Transverse colon (tissue), 4 donors: ENCODE results near the gene SLC6A16. TPM values are rescaled to one million over a fixed set of nuclear protein-coding genes. Genes with fewer than 3 reads are reported as not detected.
"Not testable (repeated sequence)": the region's sequence is repeated elsewhere in the genome, so short reads cannot be mapped to it uniquely, and the experiment has no call there.

Experiments
- DNase-seq: peaks from one replicate; pipeline ENCODE4 v3.0.0-alpha.2; 2019
- H3K27ac ChIP-seq, 4 donors: fragments of 200-600 bp; sonication (generic); 2 replicates each; pipeline ENCODE4 v1.5.1; 2016 to 2018; ENCODE audit warnings: inconsistent platforms in 4 of 4
- H3K27me3 ChIP-seq: fragments of 200-600 bp; sonication (generic); 2 replicates; pipeline ENCODE4 v1.5.1; 2017; ENCODE audit warnings: inconsistent platforms
- H3K36me3 ChIP-seq, 4 donors: fragments of 200-600 bp; sonication (generic); 2 replicates each; pipeline ENCODE4 v1.5.1; 2017 to 2019; ENCODE audit warnings: inconsistent platforms in 4 of 4
- H3K4me1 ChIP-seq, 4 donors: fragments of 200-600 bp; sonication (generic); 2 replicates each; pipeline ENCODE4 v1.5.1; 2017 to 2020; ENCODE audit warnings: inconsistent platforms in 4 of 4
- H3K4me3 ChIP-seq, 4 donors: fragments of 200-600 bp; sonication (generic); 1 replicate in 1 of 4; 2 replicates in 3 of 4; pipeline versions ENCODE4 v1.5.1 to v1.6.1; 2017 to 2019; ENCODE audit warnings: inconsistent platforms in 4 of 4
- H3K9me3 ChIP-seq, 2 donors: fragments of 200-600 bp; sonication (generic); 2 replicates each; pipeline ENCODE4 v1.5.1; 2017 to 2019; ENCODE audit warnings: inconsistent platforms in 2 of 2
- CTCF ChIP-seq, 5 experiments: fragments of 200-600 bp in 3 of 5; fragments of 450-650 bp in 2 of 5; sonication (generic) in 3 of 5; IDR thresholded peaks; 1 replicate in 2 of 5; 2 replicates in 3 of 5; pipeline ENCODE4 v1.5.1; 2016 to 2017; ENCODE audit warnings: antibody characterized with exemption in 5 of 5, inconsistent platforms in 3 of 5, mild to moderate bottlenecking in 2 of 5, moderate library complexity in 1 of 5
- EP300 ChIP-seq: sonication (generic); formaldehyde crosslinking; IDR thresholded peaks from one replicate; pipeline ENCODE4 v1.6.1; 2017; ENCODE audit warnings: antibody characterized with exemption, low read depth
- POLR2A ChIP-seq: fragments of 450-650 bp; IDR thresholded peaks from one replicate; pipeline ENCODE4 v1.6.1; 2016; ENCODE audit warnings: antibody characterized with exemption, mild to moderate bottlenecking, moderate library complexity
- POLR2AphosphoS5 ChIP-seq, 3 donors: sonication (generic); formaldehyde crosslinking; IDR thresholded peaks; one replicate each; pipeline ENCODE4 v1.6.1; 2016; ENCODE audit warnings: antibody characterized with exemption in 3 of 3
- WGBS, 2 donors: methylation state at CpG; one replicate each; pipeline ENCODE4 v1.1.5; 2018; ENCODE audit warnings: low coverage in 1 of 2; 5-methylcytosine and 5-hydroxymethylcytosine counted together
- in situ Hi-C, 4 donors: fragments of 200-750 bp; cut with MboI; loops; one replicate each; pipeline versions ENCODE4 v1.15.0 to v1.15.1; 2017; ENCODE audit warnings: low sequenced_read_pairs in 3 of 4, low pct_ligation_motif_present in 1 of 4, low pct_unique_long_range_greater_than_20kb in 1 of 4
- intact Hi-C: fragments of 100-400 bp; cut with DNase I; formaldehyde crosslinking; loops from one replicate; pipeline ENCODE4 v1.15.1; 2023; ENCODE audit warnings: low total_unique reads
- total RNA-seq, 4 donors: library from RNA; depleted of rRNA; stranded (reverse); fragments of >200 nt; gene quantifications; one replicate each; pipeline ENCODE4 v1.1.0, GENCODE V29; 2016

SLC6A16 gene
- total RNA-seq, 4 donors from 2014 or later, result 0.40 to 0.75 (median 0.48) TPM; not detected in 1

DNA sequence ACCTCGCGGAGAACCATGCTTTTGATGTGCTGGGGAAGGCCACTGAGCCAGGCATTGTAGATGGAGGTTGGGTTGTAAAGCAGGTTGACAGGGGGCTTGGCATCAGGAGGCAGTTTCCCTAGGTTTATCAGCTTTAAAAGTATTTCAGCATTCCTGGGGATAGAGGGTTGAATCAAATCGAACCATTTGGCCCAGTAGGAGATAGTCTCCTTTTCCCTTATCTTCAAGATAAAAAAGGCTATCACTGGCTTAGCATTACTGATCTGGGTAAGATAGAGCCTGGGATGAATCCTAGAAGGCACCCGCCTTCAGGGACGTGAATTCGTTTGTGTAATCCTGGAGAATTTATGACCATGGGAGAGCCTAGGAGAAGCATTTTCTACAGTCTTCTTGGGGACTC is 30.6 kb downstream of the SLC6A16 start:
- TF ChIP-seq EP300, result no peak
- TF ChIP-seq POLR2AphosphoS5 (IDR thresholded peaks at IDR 0.05), result no peak
- TF ChIP-seq CTCF (IDR thresholded peaks at IDR 0.05), result no peak
- TF ChIP-seq POLR2A, result no peak
- Histone ChIP-seq H3K4me1 (no peaks in the 10 kb centered on the region), H3K27ac (no peak overlapping the region), H3K4me3 (no peak overlapping the region), H3K36me3 (no peaks in the 10 kb centered on the region), H3K27me3 (no peaks in the 10 kb centered on the region), H3K9me3 (no peaks in the 10 kb centered on the region)
- 74 to 77% methylated on average over 6 of the region's 6 CpGs for whole genome bisulfite sequencing, 2 donors
- DNase-seq, result no peak
- intact Hi-C loops (no loop called here), in situ Hi-C loops (no loop called here)

DNA sequence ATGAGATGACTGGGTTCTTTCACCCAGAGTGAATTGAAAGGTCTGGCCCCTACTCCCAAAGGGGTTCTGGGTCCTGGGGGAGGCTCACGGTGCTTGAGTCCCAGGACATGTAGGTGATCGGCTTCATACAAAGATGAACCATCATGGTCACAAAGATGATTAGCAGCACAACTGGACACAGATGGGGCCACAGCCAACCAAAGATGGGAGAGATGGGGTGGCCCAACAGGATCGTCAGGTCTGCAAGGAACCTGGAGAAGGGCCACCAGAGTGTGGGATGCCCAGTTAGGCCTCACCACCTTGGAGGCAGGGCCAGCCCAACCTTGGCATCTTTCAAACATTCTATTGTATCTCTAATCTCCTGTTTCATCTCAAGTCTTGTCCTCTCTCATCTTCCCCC is 34.5 kb downstream of the SLC6A16 start:
- Histone ChIP-seq H3K4me3 (no peak overlapping the region), H3K27me3 (no peaks in the 10 kb centered on the region), H3K27ac (no peak overlapping the region), H3K4me1 (no peaks in the 10 kb centered on the region), H3K9me3 (no peaks in the 10 kb centered on the region), H3K36me3 (no peaks in the 10 kb centered on the region)
- in situ Hi-C loops, result no loop called here
- WGBS, 2 donors, result 97% methylated on average over 3 of the region's 3 CpGs; no CpG with 5 or more reads in 1 of the 2 donors
- intact Hi-C loops, result no loop called here
- TF ChIP-seq POLR2AphosphoS5 (IDR thresholded peaks at IDR 0.05), result no peak
- no peak for TF ChIP-seq EP300
- TF ChIP-seq CTCF (IDR thresholded peaks at IDR 0.05), result no peak
- no peak for TF ChIP-seq POLR2A
- no peak for DNase-seq

GRCh38 chr19:49289286-49289685 is 35.7 kb downstream of the SLC6A16 start:
- H3K27ac ChIP-seq, H3K36me3 ChIP-seq, H3K9me3 ChIP-seq, DNase-seq, H3K4me1 ChIP-seq, H3K4me3 ChIP-seq, H3K27me3 ChIP-seq, in situ Hi-C loops, intact Hi-C loops: not testable (repeated sequence)
- WGBS, 2 donors, result 56 to 60% methylated on average over 2 of the region's 2 CpGs

DNA sequence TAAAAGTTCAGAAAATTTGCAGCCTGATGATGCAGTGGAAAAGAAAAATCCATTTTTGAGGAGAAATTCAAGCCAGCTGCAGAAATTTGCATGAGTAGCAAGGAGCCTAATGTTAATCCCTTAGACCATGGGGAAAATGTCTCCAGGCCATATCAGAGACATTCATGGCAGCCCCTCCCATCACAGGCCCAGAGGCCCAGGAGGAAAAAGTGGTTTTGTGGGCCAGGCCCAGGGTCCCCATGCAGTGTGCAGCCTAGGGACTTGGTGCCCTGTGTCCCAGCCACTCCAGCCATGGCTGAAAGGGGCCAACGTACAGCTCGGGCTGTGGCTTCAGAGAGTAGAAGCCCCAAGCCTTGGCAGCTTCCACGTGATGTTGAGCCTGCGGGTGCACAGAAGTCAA is 36.8 kb downstream of the SLC6A16 start:
- intact Hi-C loops, in situ Hi-C loops, H3K4me3 ChIP-seq, H3K27me3 ChIP-seq, H3K9me3 ChIP-seq, H3K4me1 ChIP-seq, DNase-seq, H3K36me3 ChIP-seq, H3K27ac ChIP-seq: not testable (repeated sequence)
- WGBS, 2 donors, result 100% methylated on average over 4 of the region's 4 CpGs; no CpG with 5 or more reads in 1 of the 2 donors

DNA sequence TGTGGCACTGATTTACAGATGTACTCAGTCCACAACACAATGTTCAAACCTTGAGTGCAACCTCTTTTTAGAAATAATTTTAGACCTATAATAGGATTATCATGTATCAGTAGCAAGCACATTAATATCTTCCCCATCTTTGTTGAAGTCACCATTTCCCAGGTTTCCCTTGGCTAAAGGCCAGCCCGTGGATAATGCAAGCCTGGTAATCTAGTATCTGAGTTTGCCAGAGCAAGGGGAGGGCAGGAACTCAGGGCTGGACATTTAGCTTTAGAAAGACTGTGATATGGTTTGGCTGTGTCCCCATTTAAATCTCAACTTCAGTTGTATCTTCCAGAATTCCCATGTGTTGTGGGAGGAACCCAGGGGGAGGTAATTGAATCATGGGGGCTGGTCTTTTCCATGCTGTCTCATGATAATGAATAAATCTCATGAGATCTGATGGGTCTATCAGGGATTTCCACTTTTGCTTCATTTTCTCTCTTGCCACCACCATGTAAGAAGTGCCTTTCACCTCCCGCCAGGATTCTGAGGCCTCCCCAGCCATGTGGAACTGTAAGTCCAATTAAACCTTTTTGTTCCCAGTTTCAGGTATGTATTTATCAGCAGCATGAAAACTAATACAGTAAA is 37.7 kb downstream of the SLC6A16 start:
- no peak overlapping the region for H3K4me3 ChIP-seq
- no peaks in the 10 kb centered on the region for H3K36me3 ChIP-seq
- H3K27me3 ChIP-seq, result peaks cover 3% of the 10 kb centered on the region
- in situ Hi-C loops, result no loop called here
- 0 to 75% methylated on average over 1 to 2 of the region's 2 CpGs for WGBS, 2 donors
- H3K27ac ChIP-seq, result no peak overlapping the region
- no peaks in the 10 kb centered on the region for H3K9me3 ChIP-seq
- intact Hi-C loops, result no loop called here
- DNase-seq, result no peak
- H3K4me1 ChIP-seq, result no peaks in the 10 kb centered on the region
- TF ChIP-seq POLR2A (no peak), EP300 (no peak)

GRCh38 chr19:49282184-49282583 is 42.8 kb downstream of the SLC6A16 start:
- 30 to 78% methylated on average over 2 to 13 of the region's 13 CpGs for WGBS, 2 donors
- H3K4me1 ChIP-seq, result no peaks in the 10 kb centered on the region
- H3K9me3 ChIP-seq, result no peaks in the 10 kb centered on the region
- in situ Hi-C loops (no loop called here), intact Hi-C loops (no loop called here)
- no peak for DNase-seq
- no peak overlapping the region for H3K27ac ChIP-seq
- H3K36me3 ChIP-seq, result no peaks in the 10 kb centered on the region
- H3K4me3 ChIP-seq, result no peak overlapping the region
- no peak for TF ChIP-seq POLR2A
- TF ChIP-seq CTCF (IDR thresholded peaks at IDR 0.05), result no peak
- TF ChIP-seq POLR2AphosphoS5 (IDR thresholded peaks at IDR 0.05), result no peak
- TF ChIP-seq EP300, result no peak
- H3K27me3 ChIP-seq, result peaks cover 29% of the 10 kb centered on the region
